HG02678 (cell line): ENCODE data around the gene DVL1.

Experiments used
- ATAC-seq: cut with Tn5 transposase; IDR thresholded peaks from one replicate; pipeline ENCODE4 v1.9.1; 2021; ENCODE audit warnings: mild to moderate bottlenecking, moderate library complexity; ENCODE audit not compliant: unreplicated experiment

DVL1 gene

DNA sequence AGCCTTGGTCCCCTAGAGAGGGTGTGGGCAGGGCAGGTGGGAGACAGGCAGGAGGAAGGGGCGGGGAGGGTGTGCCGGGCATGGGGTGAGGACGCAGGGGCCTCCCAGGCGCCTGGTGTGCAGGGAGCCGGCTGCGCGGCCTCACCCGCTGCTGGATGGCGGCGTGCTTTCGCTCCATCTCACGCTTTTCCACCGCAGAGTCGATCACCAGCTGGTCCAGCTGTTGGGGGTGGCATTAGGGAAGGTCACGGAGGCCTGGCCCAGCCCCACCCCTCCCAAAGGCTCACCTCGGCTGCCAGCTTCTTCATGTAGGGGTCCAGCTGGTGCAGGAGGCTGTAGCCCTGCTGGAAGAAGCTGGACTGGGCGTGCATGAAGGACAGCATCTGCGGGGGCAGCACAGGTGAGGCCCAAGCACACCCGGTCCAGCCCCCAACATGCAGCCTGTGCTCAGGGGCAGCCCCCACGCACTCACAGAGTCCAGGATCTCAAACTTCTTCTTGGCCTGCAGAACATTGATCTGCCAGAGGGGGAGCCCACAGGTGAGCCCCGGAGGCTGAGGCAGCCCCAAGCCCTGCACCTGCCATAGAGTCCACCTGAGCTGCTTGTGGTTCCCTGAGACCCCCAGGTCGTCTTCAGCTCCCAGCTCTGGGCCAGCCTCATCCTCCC is 49.4 kb downstream of the DVL1 start:
- ATAC-seq = no peak

- ATAC-seq = no peak
Observed at GRCh38 chr1:1298861-1299685, 50.1 kb downstream of the DVL1 start.

GRCh38 chr1:1297802-1298424 is 51.3 kb downstream of the DVL1 start:
- no peak for ATAC-seq

DNA sequence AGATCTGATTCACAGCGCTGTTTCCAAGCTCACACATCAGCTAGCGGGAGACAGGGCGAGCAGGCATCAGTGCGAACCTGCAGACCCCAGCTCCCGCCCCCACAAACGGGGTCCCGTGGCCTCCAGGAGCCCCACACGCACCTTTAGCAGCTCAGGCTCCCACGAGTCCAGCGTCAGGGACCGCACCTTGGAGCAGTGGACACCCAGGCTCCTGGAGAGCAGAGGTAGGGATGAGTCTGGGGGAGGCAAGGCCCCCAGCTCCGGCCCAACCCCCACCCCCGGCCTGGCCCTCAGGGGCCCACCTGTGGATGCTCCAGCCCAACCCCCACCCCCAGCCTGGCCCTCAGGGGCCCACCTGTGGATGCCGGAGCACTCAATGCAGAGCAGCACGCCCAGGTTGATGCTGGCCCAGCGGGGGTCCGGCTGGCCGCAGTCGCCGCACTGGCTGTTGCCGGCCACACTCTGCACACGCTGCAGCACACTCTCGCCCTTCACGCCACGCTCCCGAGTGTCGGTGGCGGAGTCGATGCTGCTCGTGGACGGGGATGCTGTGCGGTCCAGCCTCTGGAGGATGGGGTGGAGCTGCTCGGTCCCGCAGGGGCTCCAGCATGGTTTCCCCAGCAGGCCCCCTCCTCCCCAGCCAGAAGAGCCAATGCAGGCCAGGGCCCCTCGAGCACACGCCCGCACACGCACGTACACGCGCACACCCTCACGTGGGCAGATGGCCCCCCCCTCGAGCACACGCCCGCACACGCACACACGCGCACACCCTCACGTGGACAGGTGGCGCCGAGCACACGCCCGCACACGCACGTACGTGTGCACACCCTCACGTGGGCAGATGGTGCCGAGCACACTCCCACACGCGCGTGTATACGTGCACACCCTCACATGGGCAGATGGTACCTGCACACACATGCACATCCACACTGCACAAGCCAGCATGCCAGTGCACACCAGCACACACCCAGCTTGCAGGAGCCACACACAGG is 52.9 kb downstream of the DVL1 start:
- ATAC-seq = no peak

- ATAC-seq = no peak
Observed at GRCh38 chr1:1295154-1295923, 53.9 kb downstream of the DVL1 start.

DNA sequence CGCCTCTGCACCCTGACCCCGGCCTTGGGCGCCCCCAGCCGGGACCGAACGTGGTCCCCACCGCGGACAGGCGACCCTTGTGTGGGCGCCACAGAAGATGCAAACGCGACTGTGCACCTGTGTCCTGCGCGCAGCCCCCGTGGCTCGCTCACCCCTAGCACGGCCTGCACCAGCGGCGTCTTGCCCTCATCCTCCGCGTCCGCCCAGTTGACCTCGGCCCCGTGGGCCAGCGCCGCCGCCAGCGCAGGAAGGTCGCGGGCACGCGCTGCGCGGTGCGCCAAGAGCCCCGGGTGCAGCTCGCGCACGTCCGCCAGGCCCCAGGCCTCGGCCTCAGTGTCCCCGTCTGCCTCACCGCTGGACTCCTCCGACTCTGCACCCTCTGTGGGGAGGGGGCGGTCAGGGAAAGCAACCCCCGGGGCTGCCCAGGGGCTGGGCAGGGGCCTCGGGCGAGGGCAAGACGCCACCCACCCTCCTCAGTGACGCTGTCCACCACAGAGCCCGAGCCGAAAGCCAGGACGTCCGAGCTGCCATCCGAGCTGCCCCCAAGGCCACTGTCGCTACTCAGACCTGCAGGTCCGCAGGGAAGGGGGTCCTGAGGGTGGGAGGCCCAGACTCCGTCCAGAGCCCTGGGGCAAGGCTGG is 54.8 kb downstream of the DVL1 start:
- ATAC-seq = no peak

DNA sequence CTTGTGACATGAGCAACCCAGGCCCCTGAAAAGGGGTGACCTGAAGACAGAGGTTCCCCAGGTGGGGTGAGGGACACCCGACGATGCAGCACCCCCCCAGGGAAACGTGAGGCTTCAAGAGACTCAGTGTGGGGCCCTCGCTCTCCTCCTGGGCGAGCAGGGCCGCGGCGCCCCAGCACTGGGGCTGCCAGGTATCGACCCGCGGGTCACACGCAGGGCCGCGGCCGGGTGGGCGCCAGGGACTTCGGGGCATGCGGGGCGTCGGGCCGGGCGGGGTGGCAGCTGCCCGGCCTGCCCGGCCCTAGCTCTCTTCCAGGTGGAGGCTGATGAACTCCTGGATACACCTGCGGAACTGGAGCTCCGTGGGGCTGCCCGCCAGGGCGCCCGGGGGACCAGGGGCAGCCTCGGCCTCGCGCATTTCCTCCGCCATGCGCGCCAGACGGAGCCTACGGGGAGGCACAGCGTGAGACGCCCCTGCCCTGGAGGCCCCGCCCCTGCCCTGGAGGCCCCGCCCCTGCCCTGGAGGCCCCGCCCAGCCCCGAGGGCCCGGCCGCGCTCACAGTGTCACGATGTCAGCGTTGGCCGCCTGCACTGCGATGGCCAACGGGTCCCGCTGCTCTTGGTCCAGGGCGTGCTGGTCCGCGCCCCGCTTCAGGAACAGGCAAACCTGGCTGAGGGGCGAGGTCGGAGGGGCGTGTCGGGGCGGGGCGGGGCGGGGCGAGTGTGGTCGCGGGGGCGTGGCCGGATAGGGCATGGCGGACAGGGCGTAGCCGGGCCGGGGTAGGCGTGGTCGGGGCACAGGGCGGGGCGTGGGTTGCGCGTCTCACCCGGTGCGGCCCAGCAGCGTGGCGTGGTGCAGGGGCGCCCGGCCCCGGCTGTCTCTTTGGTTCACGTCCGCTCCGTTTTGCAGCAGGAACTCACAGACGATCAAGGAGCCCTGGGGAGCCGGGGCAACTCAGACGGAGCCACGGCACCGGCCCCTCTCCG is 55.7 kb downstream of the DVL1 start:
- no peak for ATAC-seq

DNA sequence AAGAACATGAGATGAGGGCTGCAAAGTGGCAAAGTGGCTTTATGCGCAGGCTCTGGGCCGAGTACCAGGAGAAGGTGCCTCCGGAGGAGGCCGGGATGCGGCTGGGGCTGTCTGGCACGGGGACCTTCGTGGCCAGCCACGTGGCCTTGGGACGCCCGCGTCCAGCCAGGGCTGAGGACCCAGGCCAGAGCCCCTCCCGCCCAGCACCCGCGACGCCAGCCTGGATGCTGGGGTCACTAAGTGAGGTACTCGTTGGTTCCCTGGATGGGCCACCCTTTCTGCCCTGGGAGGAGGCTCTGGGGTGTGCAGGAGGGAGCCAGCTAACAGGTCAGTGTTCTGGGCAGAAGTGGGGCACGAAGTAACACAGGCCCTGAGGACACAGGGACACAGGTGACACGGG is 56.4 kb downstream of the DVL1 start:
- no peak for ATAC-seq

- ATAC-seq = no peak
Observed at GRCh38 chr1:1292442-1292779, 56.8 kb downstream of the DVL1 start.

GRCh38 chr1:1291548-1292441 is 57.4 kb downstream of the DVL1 start:
- no peak for ATAC-seq

DNA sequence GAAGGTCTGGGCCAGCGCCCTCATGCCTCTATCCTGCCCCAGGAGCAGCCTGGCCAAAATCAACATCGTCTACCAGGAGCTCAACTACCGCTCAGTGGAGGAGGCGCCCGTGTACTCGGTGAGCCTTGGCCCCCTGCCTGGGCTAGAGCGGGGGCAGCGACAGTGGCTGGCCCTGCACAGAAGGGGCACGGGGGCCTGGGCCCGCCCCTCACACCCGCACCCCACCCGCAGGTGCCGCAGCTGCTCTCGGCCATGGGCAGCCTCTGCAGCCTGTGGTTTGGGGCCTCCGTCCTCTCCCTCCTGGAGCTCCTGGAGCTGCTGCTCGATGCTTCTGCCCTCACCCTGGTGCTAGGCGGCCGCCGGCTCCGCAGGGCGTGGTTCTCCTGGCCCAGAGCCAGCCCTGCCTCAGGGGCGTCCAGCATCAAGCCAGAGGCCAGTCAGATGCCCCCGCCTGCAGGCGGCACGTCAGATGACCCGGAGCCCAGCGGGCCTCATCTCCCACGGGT is 58.1 kb downstream of the DVL1 start:
- no peak for ATAC-seq

- no peak for ATAC-seq
Observed at GRCh38 chr1:1290238-1290731, 58.9 kb downstream of the DVL1 start.

DNA sequence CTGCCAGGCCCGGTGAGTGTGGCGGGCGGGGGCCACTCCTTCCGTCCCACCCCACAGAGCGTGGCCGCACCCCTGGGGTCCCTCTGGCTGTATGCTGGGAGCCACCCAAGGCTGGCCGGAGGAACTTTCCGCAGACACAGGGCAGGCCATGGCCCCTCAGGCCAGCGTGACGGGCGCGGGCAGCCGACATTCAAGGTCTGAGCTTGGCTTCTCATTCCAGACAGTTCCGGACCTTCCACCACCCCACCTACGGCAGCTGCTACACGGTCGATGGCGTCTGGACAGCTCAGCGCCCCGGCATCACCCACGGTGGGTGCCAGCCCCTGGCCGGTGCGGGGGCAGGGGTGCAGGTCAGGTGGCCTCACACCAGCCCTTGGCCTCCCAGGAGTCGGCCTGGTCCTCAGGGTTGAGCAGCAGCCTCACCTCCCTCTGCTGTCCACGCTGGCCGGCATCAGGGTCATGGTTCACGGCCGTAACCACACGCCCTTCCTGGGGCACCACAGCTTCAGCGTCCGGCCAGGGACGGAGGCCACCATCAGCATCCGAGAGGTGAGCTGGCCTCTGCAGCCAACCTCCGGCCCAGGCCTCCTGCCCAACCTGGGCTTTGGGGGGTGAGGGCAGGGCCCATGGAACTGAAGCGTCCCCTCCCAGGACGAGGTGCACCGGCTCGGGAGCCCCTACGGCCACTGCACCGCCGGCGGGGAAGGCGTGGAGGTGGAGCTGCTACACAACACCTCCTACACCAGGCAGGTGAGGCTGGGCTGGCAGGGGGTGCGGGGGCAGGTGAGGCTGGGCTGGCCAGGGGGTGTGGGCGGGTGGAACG is 61.7 kb downstream of the DVL1 start:
- ATAC-seq = no peak

- no peak for ATAC-seq
Observed at GRCh38 chr1:1286313-1287261, 62.6 kb downstream of the DVL1 start.
